ENCODE data around the gene KIRREL1.

KIRREL1 gene

GRCh38 chr1:157971769-157972168 lies 21.7 kb upstream of the KIRREL1 start:
- peaks cover 3 to 4% of the 10 kb centered on the region in 2 donors for H3K9me3 ChIP-seq (ENCODE audit: control insufficient read depth in 2 of 2, low read length in 2 of 2)
- H3K27ac ChIP-seq (ENCODE audit: low read length), result no peak overlapping the region
- H3K4me3 ChIP-seq (ENCODE audit: low read length in 2 of 2), result no peak overlapping the region
- H3K9ac ChIP-seq (ENCODE audit: low read length in 2 of 2), result no peak overlapping the region
- no peaks in the 10 kb centered on the region for H3K36me3 ChIP-seq (ENCODE audit: control insufficient read depth in 2 of 2, insufficient read depth in 2 of 2, low read length in 2 of 2)
- peaks cover 9% of the 10 kb centered on the region for H3K4me1 ChIP-seq (ENCODE audit: control insufficient read depth, insufficient read depth, low read length)
- no peaks in the 10 kb centered on the region for H3K27me3 ChIP-seq (ENCODE audit: control insufficient read depth in 1 of 2, insufficient read depth in 2 of 2, low read length in 2 of 2)

- Histone ChIP-seq H3K27me3 (ENCODE audit: control insufficient read depth in 1 of 2, insufficient read depth in 2 of 2, low read length in 2 of 2) (peaks cover 0 to 10% of the 10 kb centered on the region in 2 donors), H3K9ac (ENCODE audit: low read length in 2 of 2) (no peak overlapping the region), H3K4me3 (ENCODE audit: low read length in 2 of 2) (no peak overlapping the region), H3K4me1 (ENCODE audit: control insufficient read depth, insufficient read depth, low read length) (peaks cover 7% of the 10 kb centered on the region), H3K27ac (ENCODE audit: low read length) (no peak overlapping the region), H3K9me3 (ENCODE audit: control insufficient read depth in 2 of 2, low read length in 2 of 2) (no peaks in the 10 kb centered on the region), H3K36me3 (ENCODE audit: control insufficient read depth in 2 of 2, insufficient read depth in 2 of 2, low read length in 2 of 2) (no peaks in the 10 kb centered on the region)
Observed at GRCh38 chr1:157975228-157975950, 18.1 kb upstream of the KIRREL1 start.

- Histone ChIP-seq H3K27me3 (ENCODE audit: control insufficient read depth in 1 of 2, insufficient read depth in 2 of 2, low read length in 2 of 2) (peaks cover 0 to 10% of the 10 kb centered on the region in 2 donors), H3K4me1 (ENCODE audit: control insufficient read depth, insufficient read depth, low read length) (peaks cover 7% of the 10 kb centered on the region), H3K36me3 (ENCODE audit: control insufficient read depth in 2 of 2, insufficient read depth in 2 of 2, low read length in 2 of 2) (no peaks in the 10 kb centered on the region), H3K4me3 (ENCODE audit: low read length in 2 of 2) (no peak overlapping the region), H3K27ac (ENCODE audit: low read length) (no peak overlapping the region), H3K9me3 (ENCODE audit: control insufficient read depth in 2 of 2, low read length in 2 of 2) (no peaks in the 10 kb centered on the region), H3K9ac (ENCODE audit: low read length in 2 of 2) (no peak overlapping the region)
Observed at GRCh38 chr1:157976888-157977287, 16.6 kb upstream of the KIRREL1 start.

GRCh38 chr1:157978586-157979403 lies 14.7 kb upstream of the KIRREL1 start:
- Histone ChIP-seq H3K4me3 (ENCODE audit: low read length in 2 of 2) (peak overlapping the region in 1 of 2 donors; percentile 15), H3K27ac (ENCODE audit: low read length) (no peak overlapping the region), H3K9ac (ENCODE audit: low read length in 2 of 2) (no peak overlapping the region), H3K36me3 (ENCODE audit: control insufficient read depth in 2 of 2, insufficient read depth in 2 of 2, low read length in 2 of 2) (no peaks in the 10 kb centered on the region), H3K27me3 (ENCODE audit: control insufficient read depth in 1 of 2, insufficient read depth in 2 of 2, low read length in 2 of 2) (peaks cover 0 to 10% of the 10 kb centered on the region in 2 donors), H3K9me3 (ENCODE audit: control insufficient read depth in 2 of 2, low read length in 2 of 2) (no peaks in the 10 kb centered on the region), H3K4me1 (ENCODE audit: control insufficient read depth, insufficient read depth, low read length) (peaks cover 7% of the 10 kb centered on the region)

GRCh38 chr1:157982136-157982535 lies 11.3 kb upstream of the KIRREL1 start:
- Histone ChIP-seq H3K36me3 (ENCODE audit: control insufficient read depth in 2 of 2, insufficient read depth in 2 of 2, low read length in 2 of 2) (no peaks in the 10 kb centered on the region), H3K27ac (ENCODE audit: low read length) (no peak overlapping the region), H3K9me3 (ENCODE audit: control insufficient read depth in 2 of 2, low read length in 2 of 2) (no peaks in the 10 kb centered on the region), H3K27me3 (ENCODE audit: control insufficient read depth in 1 of 2, insufficient read depth in 2 of 2, low read length in 2 of 2) (peaks cover 0 to 10% of the 10 kb centered on the region in 2 donors), H3K4me1 (ENCODE audit: control insufficient read depth, insufficient read depth, low read length) (peaks cover 7% of the 10 kb centered on the region), H3K4me3 (ENCODE audit: low read length in 2 of 2) (no peak overlapping the region), H3K9ac (ENCODE audit: low read length in 2 of 2) (no peak overlapping the region)

- no peak overlapping the region for H3K9ac ChIP-seq (ENCODE audit: low read length in 2 of 2)
- H3K4me1 ChIP-seq (ENCODE audit: control insufficient read depth, insufficient read depth, low read length), result peaks cover 3% of the 10 kb centered on the region
- no peaks in the 10 kb centered on the region for H3K36me3 ChIP-seq (ENCODE audit: control insufficient read depth in 2 of 2, insufficient read depth in 2 of 2, low read length in 2 of 2)
- no peak overlapping the region for H3K4me3 ChIP-seq (ENCODE audit: low read length in 2 of 2)
- H3K9me3 ChIP-seq (ENCODE audit: control insufficient read depth in 2 of 2, low read length in 2 of 2), result no peaks in the 10 kb centered on the region
- no peak overlapping the region for H3K27ac ChIP-seq (ENCODE audit: low read length)
- H3K27me3 ChIP-seq (ENCODE audit: control insufficient read depth in 1 of 2, insufficient read depth in 2 of 2, low read length in 2 of 2), result peaks cover 0 to 4% of the 10 kb centered on the region in 2 donors
Observed at GRCh38 chr1:157983787-157984186, 9.7 kb upstream of the KIRREL1 start.

GRCh38 chr1:157984469-157984868 lies 9.0 kb upstream of the KIRREL1 start:
- no peak overlapping the region for H3K27ac ChIP-seq (ENCODE audit: low read length)
- H3K36me3 ChIP-seq (ENCODE audit: control insufficient read depth in 2 of 2, insufficient read depth in 2 of 2, low read length in 2 of 2), result no peaks in the 10 kb centered on the region
- no peaks in the 10 kb centered on the region for H3K9me3 ChIP-seq (ENCODE audit: control insufficient read depth in 2 of 2, low read length in 2 of 2)
- H3K27me3 ChIP-seq (ENCODE audit: control insufficient read depth in 1 of 2, insufficient read depth in 2 of 2, low read length in 2 of 2), result peaks cover 0 to 2% of the 10 kb centered on the region in 2 donors
- no peak overlapping the region for H3K9ac ChIP-seq (ENCODE audit: low read length in 2 of 2)
- no peaks in the 10 kb centered on the region for H3K4me1 ChIP-seq (ENCODE audit: control insufficient read depth, insufficient read depth, low read length)
- no peak overlapping the region for H3K4me3 ChIP-seq (ENCODE audit: low read length in 2 of 2)

GRCh38 chr1:157985473-157985872 lies 8.0 kb upstream of the KIRREL1 start:
- Histone ChIP-seq H3K27me3 (ENCODE audit: control insufficient read depth in 1 of 2, insufficient read depth in 2 of 2, low read length in 2 of 2) (peaks cover 0 to 2% of the 10 kb centered on the region in 2 donors), H3K4me3 (ENCODE audit: low read length in 2 of 2) (no peak overlapping the region)

GRCh38 chr1:157988002-157988401 lies 5.4 kb upstream of the KIRREL1 start:
- no peak overlapping the region for H3K4me3 ChIP-seq (ENCODE audit: low read length in 2 of 2)
- H3K27me3 ChIP-seq (ENCODE audit: control insufficient read depth in 1 of 2, insufficient read depth in 2 of 2, low read length in 2 of 2), result peaks cover 2 to 4% of the 10 kb centered on the region in 2 donors
- H3K9me3 ChIP-seq (ENCODE audit: control insufficient read depth in 2 of 2, low read length in 2 of 2), result no peaks in the 10 kb centered on the region
- no peak overlapping the region for H3K9ac ChIP-seq (ENCODE audit: low read length in 2 of 2)
- H3K36me3 ChIP-seq (ENCODE audit: control insufficient read depth in 2 of 2, insufficient read depth in 2 of 2, low read length in 2 of 2), result no peaks in the 10 kb centered on the region
- H3K27ac ChIP-seq (ENCODE audit: low read length), result no peak overlapping the region
- peaks cover 9% of the 10 kb centered on the region for H3K4me1 ChIP-seq (ENCODE audit: control insufficient read depth, insufficient read depth, low read length)

More at GRCh38 chr1:157985473-157985872, 8.0 kb upstream of the KIRREL1 start:
- H3K9me3 ChIP-seq (ENCODE audit: control insufficient read depth in 2 of 2, low read length in 2 of 2), result no peaks in the 10 kb centered on the region
- H3K27ac ChIP-seq (ENCODE audit: low read length), result no peak overlapping the region
- no peaks in the 10 kb centered on the region for H3K4me1 ChIP-seq (ENCODE audit: control insufficient read depth, insufficient read depth, low read length)
- H3K36me3 ChIP-seq (ENCODE audit: control insufficient read depth in 2 of 2, insufficient read depth in 2 of 2, low read length in 2 of 2), result no peaks in the 10 kb centered on the region
- H3K9ac ChIP-seq (ENCODE audit: low read length in 2 of 2), result no peak overlapping the region

- peak overlapping the region in 1 of 2 donors; percentile 87 for H3K4me3 ChIP-seq (ENCODE audit: low read length in 2 of 2)
Observed at GRCh38 chr1:157992031-157992832, 1.2 kb upstream of the KIRREL1 start.

More at GRCh38 chr1:157992031-157992832, 1.2 kb upstream of the KIRREL1 start:
- H3K4me1 ChIP-seq (ENCODE audit: control insufficient read depth, insufficient read depth, low read length), result peaks cover 36% of the 10 kb centered on the region
- peak overlapping the region; percentile 37 for H3K27ac ChIP-seq (ENCODE audit: low read length)
- H3K36me3 ChIP-seq (ENCODE audit: control insufficient read depth in 2 of 2, insufficient read depth in 2 of 2, low read length in 2 of 2), result peaks cover 0 to 2% of the 10 kb centered on the region in 2 donors
- H3K27me3 ChIP-seq (ENCODE audit: control insufficient read depth in 1 of 2, insufficient read depth in 2 of 2, low read length in 2 of 2), result peaks cover 2 to 4% of the 10 kb centered on the region in 2 donors
- H3K9me3 ChIP-seq (ENCODE audit: control insufficient read depth in 2 of 2, low read length in 2 of 2), result no peaks in the 10 kb centered on the region
- peak overlapping the region in 1 of 2 donors; percentile 47 for H3K9ac ChIP-seq (ENCODE audit: low read length in 2 of 2)
